HepG2 (cell line): Measurements from ENCODE around the gene PPP1R12B. TPM values are rescaled to one million over a fixed set of nuclear protein-coding genes. Genes with fewer than 3 reads are reported as not detected.
"Not testable (repeated sequence)": the region's sequence is repeated elsewhere in the genome, so short reads cannot be mapped to it uniquely, and the experiment has no call there.

ENCODE experiments used
- ATAC-seq: fragments of 200-7000 bp; cut with Tn5 transposase; 3 replicates; pipeline ENCODE4 v1.9.1; 2020; ENCODE audit warnings: mild to moderate bottlenecking, moderate library complexity
- BruUV-seq: library from RNA; stranded (reverse); fragments of 400-500 nt; replicated peaks from 2 replicates; lab custom pipeline; 2021; lab: Mats Ljungman, UMichigan
- CTCF ChIA-PET: fragments of 300-600 bp; formaldehyde crosslinking; extraction: SDS; loops from one replicate; lab custom pipeline; 2021; ENCODE audit warnings: low total read pairs, inconsistent platforms, low intra/inter-chr PET ratio; lab: Yijun Ruan, JAX
- POLR2A ChIA-PET: fragments of 350-600 bp; sonication (Branson Sonifier 250); formaldehyde crosslinking; loops from one replicate; lab custom pipeline; 2020; ENCODE audit warnings: antibody characterized with exemption, inconsistent platforms; lab: Yijun Ruan, JAX
- DNase-seq: peaks from one replicate; pipeline ENCODE4 v3.0.0-alpha.2; 2015; ENCODE audit warnings: low spot score
- FAIRE-seq: peaks from 3 replicates; lab custom pipeline; 2011; peaks lifted over from hg19 to GRCh38; lab: Jason Lieb, UNC
- H2AFZ ChIP-seq: one replicate; pipeline ENCODE4 v1.6.1; 2011; ENCODE audit warnings: low read length, inconsistent platforms
- H3K27ac ChIP-seq: fragments of 300-600 bp; 3 replicates; pipeline ENCODE4 v1.8.0; 2011; ENCODE audit warnings: mixed run types, mild to moderate bottlenecking, mixed read lengths, low read length, inconsistent platforms; ENCODE audit not compliant: insufficient read depth; ENCODE audit errors: extremely low read length
- H3K27me3 ChIP-seq, 2 experiments: fragments of 200-600 bp in 1 of 2; 2 replicates in 1 of 2; 3 replicates in 1 of 2; pipeline versions ENCODE4 v1.6.0 to v1.8.0; 2011; ENCODE audit warnings: low read length in 2 of 2, mild to moderate bottlenecking in 2 of 2, moderate library complexity in 2 of 2, inconsistent platforms in 1 of 2; ENCODE audit not compliant: insufficient read depth in 2 of 2, control insufficient read depth in 1 of 2
- H3K36me3 ChIP-seq, 2 experiments: fragments of 200-600 bp in 1 of 2; replicated peaks in 1 of 2; 2 replicates in 1 of 2; 3 replicates in 1 of 2; pipeline versions ENCODE4 v1.5.1 to v1.8.0; 2011; ENCODE audit warnings: low read length in 2 of 2, inconsistent platforms in 1 of 2; ENCODE audit not compliant: insufficient read depth in 2 of 2, control insufficient read depth in 1 of 2
- H3K4me1 ChIP-seq: 2 replicates; pipeline ENCODE4 v1.5.1; 2012; ENCODE audit warnings: low read length, inconsistent platforms; ENCODE audit not compliant: insufficient read depth
- H3K4me2 ChIP-seq: 2 replicates; pipeline ENCODE4 v1.6.0; 2011; ENCODE audit warnings: low read depth, low read length, inconsistent platforms
- H3K4me3 ChIP-seq, 3 experiments: fragments of 200-600 bp in 1 of 3; sonication (generic), shearing (Covaris generic) in 1 of 3; replicated peaks in 1 of 3; 2 replicates each; pipeline ENCODE4 v1.5.1; 2011 to 2016; ENCODE audit warnings: low read length in 3 of 3, inconsistent platforms in 2 of 3, low read depth in 2 of 3, mild to moderate bottlenecking in 2 of 3, control low read depth in 1 of 3, mixed read lengths in 1 of 3; ENCODE audit not compliant: insufficient read depth in 1 of 3
- H3K79me2 ChIP-seq: one replicate; pipeline ENCODE4 v1.6.1; 2011; ENCODE audit warnings: low read length, inconsistent platforms; ENCODE audit not compliant: insufficient read depth
- H3K9ac ChIP-seq: 2 replicates; pipeline ENCODE4 v1.6.0; 2011; ENCODE audit warnings: mild to moderate bottlenecking, low read depth, low read length, inconsistent platforms; ENCODE audit not compliant: insufficient read depth
- H3K9me3 ChIP-seq: 2 replicates; pipeline ENCODE4 v1.5.1; 2012; ENCODE audit warnings: mild to moderate bottlenecking, low read length
- H4K20me1 ChIP-seq: 2 replicates; pipeline ENCODE4 v1.6.0; 2011; ENCODE audit warnings: inconsistent platforms, mild to moderate bottlenecking, low read length, moderate library complexity; ENCODE audit not compliant: insufficient read depth
- CHCHD3 ChIP-seq: sonication (generic); formaldehyde crosslinking; IDR thresholded peaks from 2 replicates; pipeline ENCODE4 v1.8.0; 2022; ENCODE audit warnings: mild to moderate bottlenecking, missing genetic modification reagents, moderate library complexity
- NFYB ChIP-seq: sonication (generic); formaldehyde crosslinking; IDR thresholded peaks from 2 replicates; pipeline ENCODE4 v1.4.0; 2020; ENCODE audit warnings: missing genetic modification reagents
- ZEB1 ChIP-seq: IDR thresholded peaks from 2 replicates; pipeline ENCODE4 v1.6.1; 2012; ENCODE audit warnings: mild to moderate bottlenecking, low read depth, inconsistent platforms; ENCODE audit not compliant: insufficient replicate concordance
- ZFP91 ChIP-seq: sonication (generic); formaldehyde crosslinking; IDR thresholded peaks from 2 replicates; pipeline ENCODE4 v1.9.0; 2022; ENCODE audit warnings: missing genetic modification reagents, mild to moderate bottlenecking, borderline replicate concordance
- ZMYM4 ChIP-seq: sonication (generic); formaldehyde crosslinking; IDR thresholded peaks from 2 replicates; pipeline ENCODE4 v1.8.1; 2023; ENCODE audit warnings: mild to moderate bottlenecking, missing genetic modification reagents
- ZNF230 ChIP-seq: sonication (generic); formaldehyde crosslinking; IDR thresholded peaks from 2 replicates; pipeline ENCODE4 v1.4.0; 2020; ENCODE audit warnings: mild to moderate bottlenecking, missing genetic modification reagents
- WGBS: methylation state at CpG from one replicate; pipeline ENCODE4 v1.1.6; 2017; ENCODE audit warnings: low lambda C conversion rate; 5-methylcytosine and 5-hydroxymethylcytosine counted together
- in situ Hi-C: cut with HindIII; loops from 2 replicates; pipeline ENCODE4 v1.10.0; 2017; ENCODE audit warnings: low pct_unique_long_range_greater_than_20kb; ENCODE audit not compliant: extremely low pct_ligation_motif_present
- intact Hi-C: fragments of 100-400 bp; cut with micrococcal nuclease; formaldehyde crosslinking; loops from one replicate; pipeline ENCODE4 v1.10.0; 2022; ENCODE audit not compliant: unreplicated experiment
- polyA plus RNA-seq, 8 experiments: library from polyadenylated mRNA; depleted of rRNA in 3 of 8; stranded (reverse) in 7 of 8; unstranded in 1 of 8; fragments of >200 nt; fragmentation: Illumina TruSeq in 4 of 8; extraction: Trizol in 4 of 8; gene quantifications; 2 replicates each; pipeline versions ENCODE4 v1.2.1 to v1.2.3, GENCODE V29; 2011 to 2016; ENCODE audit warnings: low read depth in 4 of 8, missing spikeins in 1 of 8, mixed read lengths in 1 of 8; ENCODE audit not compliant: insufficient read depth in 1 of 8
- total RNA-seq, 5 experiments: library from RNA; depleted of rRNA; stranded (reverse); fragments of >200 nt; fragmentation: Illumina TruSeq; extraction: Trizol; gene quantifications; 2 replicates each; pipeline ENCODE4 v1.2.3, GENCODE V29; 2016; ENCODE audit warnings: low read depth in 1 of 5
- TF ChIP-seq, protein P1 (sequence below): sonication (generic); formaldehyde crosslinking; IDR thresholded peaks from 2 replicates; pipeline ENCODE4 v1.4.0; 2020; ENCODE audit warnings: missing genetic modification reagents

The PPP1R12B gene
- total and polyA plus RNA-seq, 2 of the 13 experiments (the other 11 are each of a cell fraction or from before 2014, with no cell fraction given) = 12.0 to 13.6 TPM

- TF ChIP-seq ZFP91 (CRISPR knock-in tag) (no peak), CHCHD3 (CRISPR knock-in tag) (no peak), ZEB1 (no peak), ZMYM4 (CRISPR knock-in tag) (no peak), ZNF230 (CRISPR knock-in tag) (no peak), NFYB (CRISPR knock-in tag) (no peak)
- TF ChIP-seq, protein P1, sequence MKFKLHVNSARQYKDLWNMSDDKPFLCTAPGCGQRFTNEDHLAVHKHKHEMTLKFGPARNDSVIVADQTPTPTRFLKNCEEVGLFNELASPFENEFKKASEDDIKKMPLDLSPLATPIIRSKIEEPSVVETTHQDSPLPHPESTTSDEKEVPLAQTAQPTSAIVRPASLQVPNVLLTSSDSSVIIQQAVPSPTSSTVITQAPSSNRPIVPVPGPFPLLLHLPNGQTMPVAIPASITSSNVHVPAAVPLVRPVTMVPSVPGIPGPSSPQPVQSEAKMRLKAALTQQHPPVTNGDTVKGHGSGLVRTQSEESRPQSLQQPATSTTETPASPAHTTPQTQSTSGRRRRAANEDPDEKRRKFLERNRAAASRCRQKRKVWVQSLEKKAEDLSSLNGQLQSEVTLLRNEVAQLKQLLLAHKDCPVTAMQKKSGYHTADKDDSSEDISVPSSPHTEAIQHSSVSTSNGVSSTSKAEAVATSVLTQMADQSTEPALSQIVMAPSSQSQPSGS (CRISPR knock-in tag) = no peak
Measured at GRCh38 chr1:202531472-202531811, 182.9 kb downstream of the PPP1R12B start (continued).

DNA sequence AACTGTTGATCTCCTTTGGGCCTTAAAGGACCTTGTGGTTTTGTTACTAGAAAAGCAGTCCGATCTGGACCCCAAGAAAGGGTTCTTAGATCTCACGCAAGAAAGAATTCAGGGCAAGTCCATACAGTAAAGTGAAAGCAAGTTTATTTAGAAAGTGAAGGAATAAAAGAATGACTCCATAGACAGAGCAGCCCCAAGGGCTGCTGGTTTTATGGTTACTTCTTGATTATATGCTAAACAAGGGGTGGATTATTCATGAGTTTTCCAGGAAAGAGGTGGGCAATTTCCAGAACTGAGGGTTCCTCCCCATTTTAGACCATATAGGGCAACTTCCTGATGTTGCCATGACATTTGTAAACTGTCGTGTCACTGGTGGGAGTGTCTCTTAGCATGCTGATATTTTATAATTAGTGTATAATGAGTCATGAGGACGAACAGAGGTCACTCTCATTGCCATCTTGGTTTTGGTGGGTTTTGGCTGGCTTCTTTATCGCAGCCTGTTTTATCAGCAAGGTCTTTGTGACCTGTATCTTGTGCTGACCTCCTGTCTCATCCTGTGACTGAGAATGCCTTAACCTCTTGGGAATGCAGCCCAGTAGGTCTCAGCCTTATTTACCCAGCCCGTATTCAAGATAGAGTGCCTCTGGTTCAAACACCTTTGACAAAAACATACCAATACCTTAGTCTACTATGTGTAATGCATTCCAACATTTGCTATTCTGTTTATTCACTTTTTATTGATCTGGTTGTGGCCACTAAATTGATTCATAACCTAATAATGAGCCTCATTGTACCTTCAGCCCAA is 183.5 kb downstream of the PPP1R12B start:
- DNase-seq, H3K9me3 ChIP-seq, H3K4me1 ChIP-seq, H3K4me2 ChIP-seq, H2AFZ ChIP-seq, H3K27me3 ChIP-seq, H3K79me2 ChIP-seq, H4K20me1 ChIP-seq, H3K36me3 ChIP-seq, intact Hi-C loops, H3K9ac ChIP-seq, FAIRE-seq, CTCF ChIA-PET, in situ Hi-C loops, ATAC-seq, H3K4me3 ChIP-seq, POLR2A ChIA-PET, BruUV-seq, H3K27ac ChIP-seq: not testable (repeated sequence)
- WGBS = 92% methylated on average over 6 of the region's 6 CpGs

- 50% methylated on average over 5 of the region's 5 CpGs for WGBS
- CTCF ChIA-PET = not testable (repeated sequence)
Measured at GRCh38 chr1:202539166-202539574, 190.7 kb downstream of the PPP1R12B start.

More at GRCh38 chr1:202539166-202539574, 190.7 kb downstream of the PPP1R12B start:
- H3K27ac ChIP-seq, H3K27me3 ChIP-seq, H3K9me3 ChIP-seq, POLR2A ChIA-PET, H3K4me3 ChIP-seq, H2AFZ ChIP-seq, H3K9ac ChIP-seq, ATAC-seq, H3K79me2 ChIP-seq, intact Hi-C loops, H4K20me1 ChIP-seq, in situ Hi-C loops, H3K4me2 ChIP-seq, BruUV-seq, H3K36me3 ChIP-seq, FAIRE-seq: not testable (repeated sequence)
- DNase-seq = peak; percentile 50
- peaks cover 17% of the 10 kb centered on the region for H3K4me1 ChIP-seq
